ENCODE data around the gene SLC35A2. TPM values are rescaled to one million over a fixed set of nuclear protein-coding genes. Genes with fewer than 3 reads are reported as not detected.
"Not testable (repeated sequence)": the region's sequence is repeated elsewhere in the genome, so short reads cannot be mapped to it uniquely, and the experiment has no call there.

The SLC35A2 gene
- total RNA-seq, 1 donor from 2014 or later, result 40.9 TPM

DNA sequence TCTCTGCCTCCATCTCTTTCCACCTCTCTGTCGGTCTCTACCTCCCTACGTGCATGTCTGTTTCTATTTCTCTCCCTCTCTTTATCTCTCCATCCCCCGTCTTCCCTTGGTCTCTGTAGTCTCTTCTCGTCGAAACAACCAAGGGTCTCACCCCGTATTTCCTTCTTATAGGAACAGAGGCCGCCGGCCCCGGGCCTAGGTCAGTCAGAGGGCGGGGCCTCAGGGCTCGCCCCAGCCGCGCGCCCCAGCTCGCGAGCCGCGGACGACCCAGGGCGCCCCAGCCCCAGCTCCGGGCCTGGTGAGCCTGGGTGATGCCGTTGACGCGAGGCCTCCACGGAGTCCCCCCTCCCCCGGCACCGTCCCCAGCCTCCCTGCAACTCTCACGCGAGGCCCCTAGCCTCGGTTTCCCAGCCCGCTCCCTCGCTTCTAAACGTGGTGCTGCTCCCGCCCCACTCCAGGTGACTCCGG, 20.5 kb downstream of the SLC35A2 start:
- DNase-seq (ENCODE audit: low read depth), result no peak
- H3K36me3 ChIP-seq (ENCODE audit: control insufficient read depth, insufficient read depth, low read length), result no peaks in the 10 kb centered on the region
- peak overlapping the region; percentile 43 for H3K4me3 ChIP-seq (ENCODE audit: low read depth, low read length)
- TF ChIP-seq, protein P1, sequence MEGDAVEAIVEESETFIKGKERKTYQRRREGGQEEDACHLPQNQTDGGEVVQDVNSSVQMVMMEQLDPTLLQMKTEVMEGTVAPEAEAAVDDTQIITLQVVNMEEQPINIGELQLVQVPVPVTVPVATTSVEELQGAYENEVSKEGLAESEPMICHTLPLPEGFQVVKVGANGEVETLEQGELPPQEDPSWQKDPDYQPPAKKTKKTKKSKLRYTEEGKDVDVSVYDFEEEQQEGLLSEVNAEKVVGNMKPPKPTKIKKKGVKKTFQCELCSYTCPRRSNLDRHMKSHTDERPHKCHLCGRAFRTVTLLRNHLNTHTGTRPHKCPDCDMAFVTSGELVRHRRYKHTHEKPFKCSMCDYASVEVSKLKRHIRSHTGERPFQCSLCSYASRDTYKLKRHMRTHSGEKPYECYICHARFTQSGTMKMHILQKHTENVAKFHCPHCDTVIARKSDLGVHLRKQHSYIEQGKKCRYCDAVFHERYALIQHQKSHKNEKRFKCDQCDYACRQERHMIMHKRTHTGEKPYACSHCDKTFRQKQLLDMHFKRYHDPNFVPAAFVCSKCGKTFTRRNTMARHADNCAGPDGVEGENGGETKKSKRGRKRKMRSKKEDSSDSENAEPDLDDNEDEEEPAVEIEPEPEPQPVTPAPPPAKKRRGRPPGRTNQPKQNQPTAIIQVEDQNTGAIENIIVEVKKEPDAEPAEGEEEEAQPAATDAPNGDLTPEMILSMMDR (IDR thresholded peaks at IDR 0.05; ENCODE audit: insufficient read depth, low read length, poor library complexity, severe bottlenecking), result no peak
- no peaks in the 10 kb centered on the region for H3K27me3 ChIP-seq (ENCODE audit: control insufficient read depth, insufficient read depth, low read length)

GRCh38 chrX:48890296-48890925, 21.0 kb downstream of the SLC35A2 start:
- Histone ChIP-seq H3K36me3 (ENCODE audit: control insufficient read depth, insufficient read depth, low read length) (no peaks in the 10 kb centered on the region), H3K27me3 (ENCODE audit: control insufficient read depth, insufficient read depth, low read length) (no peaks in the 10 kb centered on the region), H3K4me3 (ENCODE audit: low read depth, low read length) (peak overlapping the region; percentile 43)
- TF ChIP-seq, protein P1 (IDR thresholded peaks at IDR 0.05; ENCODE audit: insufficient read depth, low read length, poor library complexity, severe bottlenecking), result no peak
- no peak for DNase-seq (ENCODE audit: low read depth)

GRCh38 chrX:48886586-48886985, 24.9 kb downstream of the SLC35A2 start:
- not testable (repeated sequence) for H3K36me3 ChIP-seq (ENCODE audit: control insufficient read depth, insufficient read depth, low read length)

GRCh38 chrX:48883729-48884128, 27.7 kb downstream of the SLC35A2 start:
- TF ChIP-seq, protein P1 (IDR thresholded peaks at IDR 0.05; ENCODE audit: insufficient read depth, low read length, poor library complexity, severe bottlenecking), result no peak
- Histone ChIP-seq H3K4me3 (ENCODE audit: low read depth, low read length) (no peak overlapping the region), H3K27me3 (ENCODE audit: control insufficient read depth, insufficient read depth, low read length) (no peaks in the 10 kb centered on the region), H3K36me3 (ENCODE audit: control insufficient read depth, insufficient read depth, low read length) (no peaks in the 10 kb centered on the region)
- DNase-seq (ENCODE audit: low read depth), result no peak

More at GRCh38 chrX:48886586-48886985, 24.9 kb downstream of the SLC35A2 start:
- DNase-seq (ENCODE audit: low read depth); H3K27me3 ChIP-seq (ENCODE audit: control insufficient read depth, insufficient read depth, low read length); H3K4me3 ChIP-seq (ENCODE audit: low read depth, low read length): not testable (repeated sequence)

DNA sequence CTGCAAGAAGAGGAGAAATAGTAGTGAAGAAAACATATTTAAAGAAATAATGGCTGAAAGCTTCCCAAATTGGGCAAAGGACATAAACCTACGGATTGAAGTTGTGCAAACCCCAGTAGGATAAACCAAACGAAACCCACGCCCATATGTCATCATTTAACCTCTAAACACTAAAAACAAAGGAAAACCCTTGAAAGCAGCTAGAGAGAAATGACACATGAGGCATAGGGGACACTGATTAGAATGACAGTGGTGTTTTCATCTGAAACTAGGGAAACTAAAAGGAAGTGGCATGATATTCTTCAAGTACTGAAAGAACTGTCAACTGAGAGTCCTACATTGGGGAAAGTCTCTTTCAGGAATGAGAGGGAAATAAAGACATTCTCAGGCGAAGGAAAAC, 34.5 kb downstream of the SLC35A2 start:
- not testable (repeated sequence) for DNase-seq (ENCODE audit: low read depth); H3K27me3 ChIP-seq (ENCODE audit: control insufficient read depth, insufficient read depth, low read length); H3K36me3 ChIP-seq (ENCODE audit: control insufficient read depth, insufficient read depth, low read length); H3K4me3 ChIP-seq (ENCODE audit: low read depth, low read length)

GRCh38 chrX:48872017-48872416, 39.4 kb downstream of the SLC35A2 start:
- DNase-seq (ENCODE audit: low read depth); H3K36me3 ChIP-seq (ENCODE audit: control insufficient read depth, insufficient read depth, low read length); H3K4me3 ChIP-seq (ENCODE audit: low read depth, low read length); H3K27me3 ChIP-seq (ENCODE audit: control insufficient read depth, insufficient read depth, low read length): not testable (repeated sequence)

GRCh38 chrX:48864210-48864609, 47.2 kb downstream of the SLC35A2 start:
- TF ChIP-seq, protein P1 (IDR thresholded peaks at IDR 0.05; ENCODE audit: insufficient read depth, low read length, poor library complexity, severe bottlenecking), result no peak
- no peaks in the 10 kb centered on the region for H3K36me3 ChIP-seq (ENCODE audit: control insufficient read depth, insufficient read depth, low read length)
- no peak overlapping the region for H3K4me3 ChIP-seq (ENCODE audit: low read depth, low read length)
- no peaks in the 10 kb centered on the region for H3K27me3 ChIP-seq (ENCODE audit: control insufficient read depth, insufficient read depth, low read length)
- no peak for DNase-seq (ENCODE audit: low read depth)
